Left cardiac atrium (tissue), 4 donors: ENCODE results near the gene PRLH. TPM values are rescaled to one million over a fixed set of nuclear protein-coding genes. Genes with fewer than 3 reads are reported as not detected.

Experiments used
- ATAC-seq, 2 donors: fragments of 200-7000 bp; cut with Tn5 transposase; one replicate each; pipeline ENCODE4 v1.9.1; 2020; ENCODE audit warnings: mild to moderate bottlenecking in 2 of 2, moderate library complexity in 2 of 2
- DNase-seq: peaks from one replicate; pipeline ENCODE4 v3.0.0-alpha.2; 2020
- intact Hi-C, 2 donors: fragments of 100-400 bp; cut with DNase I; formaldehyde crosslinking; loops; one replicate each; pipeline versions ENCODE4 v1.14.1 to v1.15.1; 2022 to 2023
- total RNA-seq, 2 donors: library from RNA; stranded (reverse); fragmentation: NEBNext Ultra II Directional; extraction: Animal tissue kit (Norgen Biotek cat#: 25700); gene quantifications; one replicate each; pipeline ENCODE4 v1.2.1, GENCODE V29; 2021
- donor health status: DM: no; HTN: yes; CAD: no.
- donor health status: DM: no; HTN: yes; CAD: no; lungs with severe emphysema.
- donor health status: DM: yes; HTN: yes; CAD: no.
- donor health status: Dilated cardiomyopathy.

PRLH gene
- total RNA-seq, 2 donors from 2014 or later = not detected

- intact Hi-C loops = no loop called here
- DNase-seq = peak; percentile 78
- peak; percentile 39 to 52 for ATAC-seq
Observed at GRCh38 chr2:237558961-237559641, 7.3 kb upstream of the PRLH start.

- ATAC-seq = no peak
- DNase-seq = no peak
- intact Hi-C loops = no loop called here
Observed at GRCh38 chr2:237561221-237561620, 5.2 kb upstream of the PRLH start.

GRCh38 chr2:237563816-237564215 is 2.6 kb upstream of the PRLH start:
- intact Hi-C loops = no loop called here
- no peak for ATAC-seq
- DNase-seq = no peak

GRCh38 chr2:237564526-237565131 is 1.7 kb upstream of the PRLH start:
- no peak for ATAC-seq
- intact Hi-C loops = no loop called here
- DNase-seq = no peak

GRCh38 chr2:237565974-237566373 is 400 bp upstream of the PRLH start:
- ATAC-seq = no peak
- no peak for DNase-seq
- intact Hi-C loops = no loop called here

- DNase-seq (no peak), ATAC-seq (no peak)
- intact Hi-C loops = no loop called here
Observed at GRCh38 chr2:237567276-237568029, 1.1 kb downstream of the PRLH start.

- ATAC-seq (no peak), DNase-seq (no peak)
- intact Hi-C loops = no loop called here
Observed at GRCh38 chr2:237568121-237568660, 1.8 kb downstream of the PRLH start.

GRCh38 chr2:237569041-237569440 is 2.7 kb downstream of the PRLH start:
- ATAC-seq (no peak), DNase-seq (no peak)
- intact Hi-C loops = no loop called here

- DNase-seq (no peak), ATAC-seq (no peak)
- intact Hi-C loops = loop anchor here (5.0 to 10.0 kb wide), 3 partner anchors 58 to 445 kb away; partner anchors contain the start of gene COL6A3 (in 2 of the 2)
Observed at GRCh38 chr2:237569896-237570295, 3.5 kb downstream of the PRLH start.

GRCh38 chr2:237570776-237571335 is 4.5 kb downstream of the PRLH start:
- ATAC-seq (no peak), DNase-seq (no peak)
- intact Hi-C loops = loop anchor here (5.0 to 10.0 kb wide), 3 partner anchors 59 to 446 kb away; partner anchors contain the start of gene COL6A3 (in 2 of the 2)

GRCh38 chr2:237571551-237571950 is 5.2 kb downstream of the PRLH start:
- no peak for ATAC-seq
- DNase-seq = no peak
- intact Hi-C loops = loop anchor here (5.0 to 10.0 kb wide), 3 partner anchors 59 to 447 kb away; partner anchors contain the start of gene COL6A3 (in 2 of the 2)

GRCh38 chr2:237572021-237572741 is 5.8 kb downstream of the PRLH start:
- DNase-seq = peak; percentile 93
- intact Hi-C loops = loop anchor here (1.0 to 10.0 kb wide), 5 partner anchors 60 to 447 kb away; partner anchors contain the start of gene COL6A3 (in 2 of the 2)
- ATAC-seq = peak; percentile 91 to 95

- no peak for DNase-seq
- intact Hi-C loops = loop anchor here (1.0 to 10.0 kb wide), 5 partner anchors 60 to 448 kb away; partner anchors contain the start of gene COL6A3 (in 2 of the 2)
- ATAC-seq = no peak
Observed at GRCh38 chr2:237572742-237573101, 6.3 kb downstream of the PRLH start.

GRCh38 chr2:237573721-237574415 is 7.5 kb downstream of the PRLH start:
- intact Hi-C loops = loop anchor here (5.0 to 10.0 kb wide), 3 partner anchors 62 to 449 kb away; partner anchors contain the start of gene COL6A3 (in 2 of the 2)
- DNase-seq (no peak), ATAC-seq (no peak)

- intact Hi-C loops = loop anchor here (5.0 to 10.0 kb wide), 3 partner anchors 62 to 450 kb away; partner anchors contain the start of gene COL6A3 (in 2 of the 2)
- DNase-seq = no peak
- no peak for ATAC-seq
Observed at GRCh38 chr2:237574467-237574866, 8.1 kb downstream of the PRLH start.

- peak in 1 of 2 donors; percentile 50 for ATAC-seq
- DNase-seq = peak; percentile 70
- intact Hi-C loops = loop anchor here (5.0 to 10.0 kb wide), 3 partner anchors 63 to 450 kb away; partner anchors contain the start of gene COL6A3 (in 2 of the 2)
Observed at GRCh38 chr2:237574894-237575868, 8.8 kb downstream of the PRLH start.
